Left lung (tissue), 10 donors: ENCODE data around the gene CDK3. TPM values are rescaled to one million over a fixed set of nuclear protein-coding genes. Genes with fewer than 3 reads are reported as not detected.

Experiments used
- ATAC-seq: fragments of 200-7000 bp; cut with Tn5 transposase; one replicate; pipeline ENCODE4 v1.9.1; 2020; ENCODE audit warnings: moderate library complexity
- DNase-seq, 4 donors: peaks; one replicate each; pipeline ENCODE4 v3.0.0-alpha.2; 2013 to 2020
- H3K27ac ChIP-seq, 2 donors: fragments of 200-600 bp; sonication (generic) in 1 of 2; one replicate each; pipeline versions ENCODE4 v1.5.0 to v1.8.0; 2020 to 2021
- H3K27me3 ChIP-seq, 2 donors: fragments of 200-600 bp; sonication (generic) in 1 of 2; one replicate each; pipeline versions ENCODE4 v1.5.0 to v1.8.0; 2020 to 2021
- H3K36me3 ChIP-seq, 2 donors: fragments of 200-600 bp; sonication (generic) in 1 of 2; one replicate each; pipeline versions ENCODE4 v1.5.0 to v1.8.0; 2020 to 2021
- H3K4me1 ChIP-seq, 2 donors: fragments of 200-600 bp; one replicate each; pipeline ENCODE4 v1.8.0; 2021
- H3K4me3 ChIP-seq, 2 donors: fragments of 200-600 bp; sonication (generic) in 1 of 2; one replicate each; pipeline versions ENCODE4 v1.5.0 to v1.8.0; 2020 to 2021; ENCODE audit warnings: mild to moderate bottlenecking in 1 of 2
- H3K9me3 ChIP-seq, 2 donors: fragments of 200-600 bp; sonication (generic) in 1 of 2; one replicate each; pipeline versions ENCODE4 v1.5.0 to v1.8.0; 2020 to 2021
- CTCF ChIP-seq, 2 donors: fragments of 200-600 bp; sonication (generic) in 1 of 2; IDR thresholded peaks; one replicate each; pipeline versions ENCODE4 v1.5.0 to v1.8.0; 2021; ENCODE audit warnings: antibody characterized with exemption in 2 of 2
- intact Hi-C, 2 donors: fragments of 100-400 bp; cut with DNase I; formaldehyde crosslinking; loops; one replicate each; pipeline versions ENCODE4 v1.11.2 to v1.14.2; 2022
- polyA plus RNA-seq, 6 donors: library from polyadenylated mRNA; unstranded; fragments of 120-200 nt; gene quantifications; one replicate each; pipeline ENCODE4 v1.2.1, GENCODE V29; 2013; ENCODE audit not compliant: insufficient read length in 6 of 6
- total RNA-seq, 2 donors: library from RNA; stranded (reverse); fragmentation: NEBNext Ultra II Directional; extraction: Animal tissue kit (Norgen Biotek cat#: 25700); gene quantifications; one replicate each; pipeline ENCODE4 v1.2.1, GENCODE V29; 2021
- donor health status: DM: no; HTN: yes; CAD: no.
- donor health status: DM: no; HTN: no; CAD: no.

CDK3 gene
- total and polyA plus RNA-seq, 8 donors: 5.4 to 23.3 (median 18.6) TPM

GRCh38 chr17:76013377-76013932 lies 12.8 kb downstream of the CDK3 start:
- no peak for TF ChIP-seq CTCF (IDR thresholded peaks at IDR 0.05)
- no peaks in the 10 kb centered on the region for H3K9me3 ChIP-seq
- intact Hi-C loops: no loop called here
- DNase-seq (no peak), ATAC-seq (no peak)
- no peak overlapping the region for H3K4me3 ChIP-seq
- no peaks in the 10 kb centered on the region for H3K27me3 ChIP-seq
- H3K27ac ChIP-seq: no peak overlapping the region
- peaks cover 0 to 30% of the 10 kb centered on the region in 2 donors for H3K36me3 ChIP-seq
- peaks cover 0 to 3% of the 10 kb centered on the region in 2 donors for H3K4me1 ChIP-seq

- intact Hi-C loops: no loop called here
- Histone ChIP-seq H3K9me3 (no peaks in the 10 kb centered on the region), H3K4me1 (peaks cover 0 to 3% of the 10 kb centered on the region in 2 donors), H3K27me3 (no peaks in the 10 kb centered on the region), H3K4me3 (no peak overlapping the region), H3K36me3 (peaks cover 0 to 21% of the 10 kb centered on the region in 2 donors), H3K27ac (no peak overlapping the region)
- peak; percentile 95 for ATAC-seq
- TF ChIP-seq CTCF (IDR thresholded peaks at IDR 0.05): peak; percentile 97 to 98
- peak; percentile 46 to 91 (median 70) for DNase-seq
Observed at GRCh38 chr17:76014100-76014924, 13.7 kb downstream of the CDK3 start.

- DNase-seq (peak in 1 of 4 donors; percentile 75), ATAC-seq (no peak)
- H3K4me3 ChIP-seq: no peak overlapping the region
- intact Hi-C loops: no loop called here
- H3K9me3 ChIP-seq: no peaks in the 10 kb centered on the region
- no peak overlapping the region for H3K27ac ChIP-seq
- TF ChIP-seq CTCF (IDR thresholded peaks at IDR 0.05): no peak
- no peaks in the 10 kb centered on the region for H3K27me3 ChIP-seq
- H3K36me3 ChIP-seq: peaks cover 0 to 15% of the 10 kb centered on the region in 2 donors
- peaks cover 0 to 3% of the 10 kb centered on the region in 2 donors for H3K4me1 ChIP-seq
Observed at GRCh38 chr17:76014925-76015261, 14.2 kb downstream of the CDK3 start.

- DNase-seq: no peak
- peaks cover 0 to 14% of the 10 kb centered on the region in 2 donors for H3K27me3 ChIP-seq
- H3K4me3 ChIP-seq: no peak overlapping the region
- H3K36me3 ChIP-seq: peaks cover 0 to 21% of the 10 kb centered on the region in 2 donors
- no peak for ATAC-seq
- intact Hi-C loops: no loop called here
- no peak for TF ChIP-seq CTCF (IDR thresholded peaks at IDR 0.05)
- H3K4me1 ChIP-seq: peaks cover 0 to 3% of the 10 kb centered on the region in 2 donors
- H3K9me3 ChIP-seq: no peaks in the 10 kb centered on the region
- no peak overlapping the region for H3K27ac ChIP-seq
Observed at GRCh38 chr17:76017481-76018339, 17.1 kb downstream of the CDK3 start.

- H3K36me3 ChIP-seq: peaks cover 0 to 27% of the 10 kb centered on the region in 2 donors
- DNase-seq (no peak), ATAC-seq (no peak)
- H3K27ac ChIP-seq: no peak overlapping the region
- intact Hi-C loops: no loop called here
- H3K4me1 ChIP-seq: peaks cover 0 to 3% of the 10 kb centered on the region in 2 donors
- no peak overlapping the region for H3K4me3 ChIP-seq
- H3K27me3 ChIP-seq: peaks cover 0 to 14% of the 10 kb centered on the region in 2 donors
- TF ChIP-seq CTCF (IDR thresholded peaks at IDR 0.05): no peak
- H3K9me3 ChIP-seq: no peaks in the 10 kb centered on the region
Observed at GRCh38 chr17:76018340-76018680, 17.7 kb downstream of the CDK3 start.
